Activated CD4-positive, alpha-beta T cell treated with anti-CD3 and anti-CD28 coated beads, Interleukin-10, Interleukin-2, amounts not matched to agents 100 ng/mL and 50 ng/mL, durations not matched to agents 16 hours and 8 hours (primary cell): Measurements from ENCODE around the gene SLAIN2.
A peak's percentile ranks its signal among the peaks of the same experiment; 100 is the strongest.
"Not testable (repeated sequence)": the region's sequence is repeated elsewhere in the genome, so short reads cannot be mapped to it uniquely, and the experiment has no call there.

Experiments used
- DNase-seq: peaks from one replicate; pipeline ENCODE4 v3.0.0-alpha.2; 2020

Gene SLAIN2

DNA sequence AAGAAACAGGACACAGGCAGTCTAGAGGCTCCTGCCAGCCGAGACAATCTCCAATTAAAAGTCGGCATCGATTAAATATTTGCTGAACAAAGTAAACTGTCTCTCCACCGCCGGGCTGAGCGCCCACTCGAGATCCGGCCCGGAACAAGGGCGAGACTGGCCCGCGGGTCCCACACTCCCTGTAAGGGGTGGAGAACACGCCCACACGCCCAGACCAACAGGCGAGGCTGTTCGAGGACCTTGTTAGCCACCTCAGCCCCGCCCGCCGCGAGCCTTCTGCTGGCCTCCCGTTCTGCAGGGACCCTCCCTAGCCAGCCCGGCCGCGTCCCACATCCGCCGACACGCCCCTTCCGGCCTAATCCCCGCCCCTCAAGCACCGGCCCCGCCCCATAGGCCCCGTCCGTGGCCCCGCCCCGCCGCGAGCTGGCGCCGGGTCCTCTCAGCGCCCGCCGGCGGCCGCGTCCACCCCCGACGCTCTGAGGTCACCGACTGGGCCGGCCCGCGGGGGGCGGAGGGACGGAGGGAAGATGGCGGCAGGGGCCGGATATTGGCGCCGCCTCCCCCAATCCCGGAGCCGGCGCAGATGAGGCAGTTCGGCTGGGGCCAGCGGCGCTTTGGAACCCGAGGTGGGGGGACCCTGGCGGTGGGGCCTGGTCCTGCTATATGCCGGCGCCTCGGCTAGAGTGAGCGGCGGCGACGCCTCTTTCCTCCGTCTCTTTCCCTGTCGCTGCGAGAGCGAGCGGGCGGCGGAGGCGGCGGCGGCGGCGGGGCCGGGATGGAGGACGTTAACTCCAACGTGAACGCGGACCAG lies at the start of gene SLAIN2:
SLAIN2 (plus strand) TSS at position 565 of the 811 bp plus-strand sequence; CDS start at position 776, 211 bp downstream.
- peak; percentile 98 for DNase-seq

DNA sequence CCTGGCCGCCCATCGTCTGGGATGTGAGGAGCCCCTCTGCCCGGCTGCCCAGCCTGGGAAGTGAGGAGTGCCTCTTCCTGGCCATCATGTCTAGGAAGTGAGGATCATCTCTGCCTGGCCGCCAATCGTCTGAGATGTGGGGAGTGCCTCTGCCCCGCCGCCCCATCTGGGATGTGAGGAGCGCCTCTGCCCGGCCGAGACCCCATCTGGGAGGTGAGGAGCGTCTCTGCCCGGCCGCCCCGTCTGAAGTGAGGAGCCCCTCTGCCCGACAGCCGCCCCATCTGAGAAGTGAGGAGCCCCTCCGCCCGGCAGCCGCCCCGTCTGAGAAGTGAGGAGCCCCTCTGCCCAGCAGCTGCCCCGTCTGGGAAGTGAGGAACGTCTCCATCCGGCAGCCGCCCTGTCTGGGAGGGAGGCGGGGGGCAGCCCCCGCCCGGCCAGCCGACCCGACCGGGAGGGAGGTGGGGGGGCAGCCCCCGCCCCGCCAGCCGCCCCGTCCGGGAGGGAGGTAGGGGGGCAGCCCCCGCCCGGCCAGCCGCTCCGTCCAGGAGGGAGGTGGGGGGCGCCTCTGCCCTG lies 49.0 kb upstream of the SLAIN2 start:
- not testable (repeated sequence) for DNase-seq

DNA sequence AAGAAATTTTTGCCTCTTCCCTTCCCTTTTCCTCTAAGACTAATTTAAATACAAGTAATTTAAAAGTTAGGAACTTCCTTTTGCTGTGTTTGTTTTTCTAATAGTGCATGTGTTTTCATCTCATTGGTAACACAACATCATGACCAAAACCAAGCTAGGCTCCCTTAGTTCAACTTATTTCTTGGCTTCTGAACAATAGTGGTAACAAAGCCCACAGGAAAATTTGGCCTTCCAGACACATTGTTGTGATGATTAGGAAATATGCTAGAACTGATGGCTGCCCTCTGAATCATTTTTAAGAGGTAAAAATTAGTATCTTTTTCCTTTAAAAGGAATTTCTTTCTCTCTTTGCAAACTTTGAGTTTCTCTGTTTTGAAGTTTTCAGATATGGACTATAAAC lies 46.2 kb upstream of the SLAIN2 start:
- no peak for DNase-seq

DNA sequence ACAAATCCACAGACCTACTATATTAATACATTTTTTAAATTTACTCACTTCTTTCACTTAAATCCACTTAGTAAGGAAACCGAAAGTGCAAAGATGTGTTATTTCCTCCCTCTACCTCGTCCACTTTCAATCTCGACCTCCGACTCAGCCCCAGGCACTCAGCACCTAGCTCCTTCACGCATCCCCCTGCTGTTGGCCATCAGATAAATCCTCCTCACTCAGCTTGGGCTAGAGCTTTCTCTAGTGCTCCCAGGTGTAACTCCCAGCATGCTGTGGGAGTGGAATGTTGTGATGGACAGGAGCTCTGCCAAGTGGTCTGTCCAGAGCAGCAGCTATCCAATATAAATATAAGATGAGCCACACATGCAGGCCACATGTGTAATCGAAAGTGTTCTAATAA lies 45.0 kb upstream of the SLAIN2 start:
- peak; percentile 10 for DNase-seq

DNA sequence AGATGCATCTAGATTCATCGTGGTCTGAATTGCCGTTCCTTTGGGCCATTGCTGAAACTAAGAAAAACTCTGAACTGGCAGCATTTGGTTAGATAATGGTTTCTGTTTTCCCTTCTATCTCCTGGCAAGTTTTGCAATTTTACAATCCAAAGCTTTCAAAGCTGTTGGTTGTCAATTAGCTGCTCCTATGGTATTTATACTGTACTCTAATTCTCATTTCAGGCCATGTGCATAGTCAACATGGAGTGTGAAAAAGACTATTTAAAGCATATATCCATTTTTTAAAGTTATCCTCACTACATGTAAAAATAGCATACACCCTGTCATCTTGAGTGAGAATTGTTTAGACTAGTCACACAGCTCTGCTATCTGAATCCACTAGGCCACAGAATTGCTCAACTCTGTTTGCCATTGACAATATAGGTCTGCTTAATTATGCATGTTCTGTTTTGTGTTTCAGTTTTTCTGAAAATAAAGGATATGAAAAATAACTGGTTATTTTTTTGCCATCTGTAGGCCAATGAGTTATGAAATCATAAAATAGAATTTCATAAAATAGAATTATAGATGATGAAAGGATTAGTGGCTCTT lies 44.0 kb upstream of the SLAIN2 start:
- no peak for DNase-seq

DNA sequence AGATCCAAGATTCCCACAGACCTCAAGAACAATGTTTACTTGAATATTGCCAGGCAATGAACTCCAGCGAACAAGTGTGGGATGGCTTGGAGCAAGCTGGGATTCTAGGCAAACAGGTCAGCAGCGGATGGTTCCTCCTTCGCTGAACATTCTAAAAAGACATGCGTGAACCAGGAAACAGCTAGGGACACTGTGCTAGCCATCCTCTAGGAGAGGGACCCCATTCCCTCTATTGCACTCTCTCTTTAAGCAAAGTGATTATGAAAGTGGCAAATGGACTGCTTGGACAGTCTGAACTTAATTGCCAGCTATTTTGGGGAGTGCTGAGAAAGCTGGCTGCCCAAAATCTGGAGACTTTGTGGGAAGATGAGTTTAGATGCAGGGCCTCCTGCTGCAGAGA lies 41.8 kb upstream of the SLAIN2 start:
- DNase-seq: no peak

DNA sequence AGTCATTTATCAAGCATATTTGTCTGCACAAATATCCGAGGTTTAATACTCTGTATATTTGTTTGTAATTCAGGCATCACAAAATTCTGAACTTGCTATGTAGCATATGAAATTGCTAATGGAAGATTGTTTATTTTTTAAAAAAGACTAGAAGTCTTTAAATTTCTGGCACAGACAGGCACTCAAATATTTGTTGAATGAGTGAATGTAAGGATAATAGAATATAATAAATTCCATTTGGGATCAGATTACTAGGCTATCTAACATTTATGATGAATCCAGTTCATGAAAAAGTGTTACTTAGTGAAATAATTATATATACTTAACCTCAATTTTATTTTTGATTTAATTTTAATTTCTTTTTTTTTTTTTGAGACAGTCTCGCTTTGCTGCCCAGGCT lies 41.3 kb upstream of the SLAIN2 start:
- no peak for DNase-seq

DNA sequence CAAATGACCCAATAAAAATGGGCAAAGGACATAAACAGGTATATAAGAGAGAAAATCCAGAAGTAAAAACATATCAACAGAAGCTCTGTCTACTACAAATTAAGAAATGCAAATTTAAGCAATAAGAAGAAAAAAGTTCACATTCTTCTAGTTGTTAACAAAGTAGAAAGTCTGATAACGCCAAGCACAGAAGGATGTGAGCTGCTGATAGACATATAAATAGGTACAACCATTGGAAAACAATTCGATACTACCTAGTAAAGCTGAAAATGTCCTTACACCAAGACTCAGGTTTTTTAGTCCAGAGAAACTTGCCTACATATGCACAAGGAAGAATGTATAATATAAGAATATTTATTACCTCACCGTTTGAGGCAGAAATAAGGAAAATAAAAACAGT lies 35.8 kb upstream of the SLAIN2 start:
- no peak for DNase-seq

DNA sequence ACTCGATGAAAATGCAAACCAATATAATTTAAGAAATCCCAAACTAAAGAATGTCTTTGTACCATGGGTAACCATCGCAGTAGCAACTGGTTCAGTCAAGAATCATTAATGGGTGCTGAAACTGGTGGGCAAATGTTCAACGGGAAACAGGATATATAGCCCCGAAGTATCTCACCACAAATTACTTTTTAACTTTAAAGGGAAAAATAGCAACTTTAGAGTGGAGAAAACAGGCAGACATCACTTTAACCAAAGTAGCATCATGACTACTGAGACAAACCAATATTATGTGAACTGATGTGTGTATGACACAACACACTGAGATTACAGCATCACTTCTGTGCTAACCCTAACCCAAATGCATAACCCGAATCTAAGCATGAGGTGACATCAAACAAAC lies 33.8 kb upstream of the SLAIN2 start:
- DNase-seq: no peak

DNA sequence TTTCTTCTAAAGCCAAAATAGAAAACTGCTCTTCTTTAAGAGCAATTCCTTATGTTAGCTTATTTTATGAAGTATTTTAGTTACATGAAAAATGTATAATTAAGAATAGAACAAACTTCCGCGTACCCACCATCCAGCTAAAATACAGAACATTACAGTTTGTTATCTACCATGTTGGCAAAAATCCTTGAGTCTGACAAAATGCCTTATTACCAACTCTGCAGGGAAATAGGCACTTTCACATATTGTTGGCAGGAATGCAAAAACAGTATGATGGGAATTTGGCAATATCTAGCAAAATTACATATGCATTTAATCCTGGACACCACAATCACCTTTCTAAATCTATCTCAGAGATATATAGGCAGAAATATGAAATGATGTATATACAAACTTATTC lies 32.4 kb upstream of the SLAIN2 start:
- no peak for DNase-seq

DNA sequence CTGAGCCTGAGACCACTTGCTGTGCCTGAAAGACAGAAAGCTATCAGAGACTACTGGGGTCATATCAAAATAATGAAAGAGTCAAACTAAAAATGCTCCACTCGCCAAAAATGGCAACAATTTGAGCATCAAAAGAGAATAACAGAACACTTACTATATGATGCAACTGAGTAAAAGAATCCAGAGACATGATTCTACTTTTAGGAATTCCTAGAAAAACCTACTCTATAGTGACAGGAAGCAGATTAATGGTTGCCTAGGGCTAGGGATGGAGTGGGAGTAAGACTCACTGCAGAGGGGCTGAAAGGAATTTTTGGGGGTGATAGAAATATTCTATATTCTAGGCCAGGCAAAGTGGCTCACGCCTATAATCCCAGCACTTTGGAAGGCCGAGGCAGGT lies 29.4 kb upstream of the SLAIN2 start:
- DNase-seq: no peak

DNA sequence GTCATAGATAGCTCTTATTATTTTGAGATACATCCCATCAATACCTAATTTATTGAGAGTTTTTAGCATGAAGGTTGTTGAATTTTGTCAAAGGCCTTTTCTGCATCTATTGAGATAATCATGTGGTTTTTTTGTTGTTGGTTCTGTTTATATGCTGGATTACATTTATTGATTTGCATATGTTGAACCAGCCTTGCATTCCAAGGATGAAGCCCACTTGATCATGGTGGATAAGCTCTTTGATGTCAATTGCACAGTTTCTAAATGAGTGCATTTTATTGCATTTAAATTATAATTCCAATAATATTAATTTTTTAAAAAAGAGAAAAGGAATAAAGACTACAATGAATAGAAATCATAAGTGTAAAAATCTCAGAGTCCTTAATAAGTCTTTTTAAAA lies 26.6 kb upstream of the SLAIN2 start:
- not testable (repeated sequence) for DNase-seq

DNA sequence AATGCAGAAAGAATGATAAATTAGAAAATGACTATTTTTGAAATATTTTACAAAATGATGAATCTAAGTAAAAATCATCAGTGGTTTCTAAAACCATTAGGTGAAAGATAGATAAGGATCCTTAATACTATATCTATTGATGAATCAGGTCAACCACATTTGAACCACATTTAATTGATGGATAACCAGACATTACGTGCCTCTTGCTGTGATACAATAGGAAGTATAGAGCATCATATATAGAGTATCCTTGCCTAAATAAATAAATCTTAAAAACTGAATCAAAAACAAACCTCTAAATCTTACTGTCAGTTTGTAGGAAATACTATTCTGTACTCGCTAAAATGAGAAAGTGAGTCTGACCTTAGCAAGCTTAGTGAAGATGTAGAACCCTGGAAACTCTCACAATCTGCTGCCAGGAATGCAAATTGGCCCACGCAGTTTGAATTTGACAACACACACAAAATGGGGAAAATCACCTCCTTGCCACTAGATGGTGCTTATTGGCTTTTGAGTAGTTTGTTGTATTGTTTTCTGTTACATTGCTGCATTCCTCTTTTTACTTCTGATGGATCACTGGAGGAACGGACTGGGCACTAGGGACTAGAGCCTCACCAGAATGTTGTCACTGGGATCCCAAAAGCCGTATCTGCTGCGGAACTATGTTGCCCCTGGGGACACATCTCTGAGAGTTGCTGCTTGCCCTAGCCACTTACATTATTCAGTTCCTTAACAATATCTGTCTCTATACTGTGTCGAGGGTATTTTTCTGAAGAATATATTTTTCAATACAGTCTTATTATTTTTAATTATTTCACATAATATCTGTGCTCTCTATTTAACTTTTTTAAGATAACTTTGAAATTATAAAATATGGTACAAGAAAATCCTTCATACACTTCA lies 25.4 kb upstream of the SLAIN2 start:
- peak; percentile 48 for DNase-seq

DNA sequence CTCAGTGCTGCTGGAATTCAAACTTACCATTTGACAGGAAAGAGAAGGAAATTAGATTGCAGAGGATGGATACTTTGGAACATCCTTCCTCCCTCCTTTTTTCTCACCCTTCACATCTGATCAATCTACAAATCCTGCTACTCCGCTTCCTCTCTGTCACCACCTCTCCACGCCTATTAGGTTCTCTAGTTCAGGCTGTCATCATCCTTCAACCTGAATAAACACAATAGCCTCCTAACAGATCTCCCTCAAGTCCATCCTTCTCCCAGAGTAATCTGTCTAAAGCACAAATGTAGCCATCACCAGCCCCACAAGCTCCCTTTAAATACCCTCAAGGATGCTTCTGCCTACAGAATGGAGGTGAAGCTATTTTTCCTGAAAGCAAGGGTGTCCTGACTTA lies 20.0 kb upstream of the SLAIN2 start:
- DNase-seq: no peak

DNA sequence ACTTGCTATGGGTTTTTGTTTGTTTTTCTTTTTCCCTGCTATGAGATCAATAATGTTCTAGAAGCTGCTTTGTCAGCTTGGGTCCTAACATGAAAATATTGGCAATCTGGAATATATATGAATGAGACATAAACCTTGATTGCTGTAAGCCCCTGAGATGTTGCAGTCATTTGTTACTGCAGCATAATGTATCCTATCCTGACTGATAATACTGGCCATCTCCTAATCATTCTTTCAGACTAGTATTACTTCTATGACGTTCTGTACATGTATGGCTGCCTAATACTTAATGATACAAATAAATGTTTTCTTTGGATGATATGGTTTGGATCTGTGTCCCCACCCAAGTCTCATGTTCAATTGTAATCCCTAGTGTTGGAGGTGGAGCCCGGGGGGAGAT lies 19.3 kb upstream of the SLAIN2 start:
- no peak for DNase-seq

DNA sequence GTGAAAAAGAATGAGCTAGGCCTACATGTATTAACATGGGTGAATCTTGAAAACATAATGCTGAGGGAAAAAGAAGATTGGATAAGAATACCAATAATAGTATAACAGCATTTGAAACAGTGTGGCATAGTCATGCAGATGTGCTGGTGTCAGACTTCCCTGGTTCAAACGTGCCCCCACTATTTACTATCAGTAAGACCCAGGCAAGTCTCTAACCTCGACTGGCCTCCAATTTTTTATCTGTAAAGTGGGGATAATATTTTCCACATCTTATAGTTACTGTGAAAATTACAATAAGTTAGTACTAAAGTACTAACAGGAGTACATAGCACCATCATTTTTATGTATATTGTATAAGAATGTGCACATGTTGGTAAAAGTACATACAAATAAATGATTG lies 17.0 kb upstream of the SLAIN2 start:
- no peak for DNase-seq

DNA sequence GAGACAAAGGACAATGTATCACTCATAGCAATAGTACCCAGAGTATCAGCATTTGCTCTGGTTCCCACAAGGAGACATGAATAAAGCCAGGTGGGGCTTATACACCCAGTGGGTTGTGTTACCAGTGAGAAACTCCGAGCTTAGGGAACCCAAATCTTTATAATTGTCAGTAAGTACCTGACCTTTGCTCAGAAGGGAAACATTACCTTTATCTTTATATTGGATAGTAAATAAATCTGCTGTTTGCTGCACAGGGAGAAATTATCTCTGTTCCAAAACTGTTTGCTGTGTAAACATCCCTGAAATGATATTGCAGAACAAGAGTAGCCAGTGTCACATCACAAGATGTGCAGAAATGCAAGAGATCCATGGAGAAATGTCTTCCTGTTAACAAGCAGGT lies 12.1 kb upstream of the SLAIN2 start:
- DNase-seq: no peak

DNA sequence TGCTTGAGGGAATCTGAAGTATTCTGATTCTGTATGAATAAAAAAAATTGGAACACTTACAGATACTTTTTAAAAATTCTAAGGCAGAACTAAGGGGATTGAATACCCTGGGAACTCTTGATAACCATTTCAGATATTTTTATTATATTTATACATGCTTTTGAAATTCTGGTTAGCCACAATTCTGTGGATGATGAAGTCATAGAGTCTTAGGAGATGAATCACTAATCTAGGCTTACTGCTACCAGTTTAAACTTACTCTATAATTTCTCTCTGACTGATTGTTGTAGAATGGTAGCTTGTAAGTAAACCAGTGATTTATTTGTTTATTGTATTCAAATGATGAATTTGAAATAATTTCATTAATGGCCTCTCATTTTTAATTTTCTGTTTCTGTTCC lies 11.4 kb upstream of the SLAIN2 start:
- peak; percentile 5 for DNase-seq

DNA sequence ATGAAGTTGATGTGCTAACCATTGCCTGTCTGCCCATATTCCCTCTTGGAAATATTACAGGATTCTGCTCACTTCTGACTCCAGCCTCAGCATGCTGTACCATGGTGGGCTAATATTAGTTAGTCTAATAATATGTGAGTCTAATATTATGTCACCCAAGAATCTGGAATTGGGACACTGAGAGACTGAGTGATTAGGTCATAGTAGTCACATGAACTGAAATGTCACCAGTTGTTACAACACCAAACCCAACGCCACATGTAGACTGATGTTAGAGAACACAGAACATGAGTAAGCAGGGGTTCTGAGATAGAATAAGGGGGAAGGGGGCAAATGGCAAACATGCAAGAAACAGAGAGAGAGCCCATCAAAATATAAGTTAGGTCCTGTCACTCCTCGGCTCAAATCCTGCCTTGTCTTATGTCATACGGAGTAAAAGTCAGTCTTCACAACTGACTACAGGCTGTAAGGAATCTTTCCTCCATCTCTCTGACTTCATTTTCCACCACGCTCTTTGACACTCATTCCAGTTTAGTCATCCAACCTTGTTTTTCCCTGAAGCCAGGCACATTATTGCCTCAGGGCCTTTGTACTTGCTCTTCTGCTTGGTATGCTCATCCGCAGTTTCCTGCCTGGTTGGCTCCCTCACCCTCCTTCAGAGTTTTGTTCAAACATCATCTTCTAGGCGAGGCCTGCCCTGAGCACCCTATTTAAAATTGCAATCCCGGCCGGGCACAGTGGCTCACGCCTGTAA lies 9.6 kb upstream of the SLAIN2 start:
- DNase-seq: no peak

DNA sequence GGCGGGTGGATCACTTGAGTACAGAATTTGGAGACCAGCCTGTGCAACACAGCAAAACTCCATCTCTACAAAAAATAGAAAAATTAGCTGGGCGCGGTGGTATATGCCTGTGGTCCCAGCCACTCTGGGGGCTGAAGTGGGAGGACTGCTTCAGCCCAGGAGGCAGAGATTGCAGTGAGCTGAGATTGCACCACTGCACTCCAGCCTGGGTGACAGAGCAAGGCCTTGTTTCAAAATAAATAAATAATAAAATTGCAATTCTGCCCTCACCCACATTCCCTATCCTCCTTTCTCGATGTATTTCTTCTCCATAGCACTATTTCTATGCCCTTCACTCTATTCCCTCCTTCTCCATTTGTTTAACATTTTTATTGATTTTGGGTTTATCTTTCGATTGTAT lies 8.7 kb upstream of the SLAIN2 start:
- DNase-seq: no peak

DNA sequence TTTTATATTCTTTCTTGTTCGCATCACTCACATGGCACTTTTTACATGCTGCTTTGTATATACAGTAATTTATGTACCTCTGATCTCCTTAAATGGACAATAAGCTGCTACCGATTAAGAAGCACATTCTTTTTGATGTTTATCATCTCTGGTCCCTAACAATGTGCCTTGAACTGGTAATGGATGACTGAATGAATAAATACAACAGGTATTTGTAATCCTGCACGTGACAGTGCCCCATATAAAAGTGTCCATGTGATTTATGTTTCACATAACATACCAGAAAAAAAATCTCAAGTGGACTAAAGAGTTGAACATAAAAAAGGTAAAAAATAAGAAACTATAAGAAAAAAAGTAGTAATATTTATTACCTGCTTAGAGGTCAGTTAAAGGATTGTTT lies 7.7 kb upstream of the SLAIN2 start:
- no peak for DNase-seq

DNA sequence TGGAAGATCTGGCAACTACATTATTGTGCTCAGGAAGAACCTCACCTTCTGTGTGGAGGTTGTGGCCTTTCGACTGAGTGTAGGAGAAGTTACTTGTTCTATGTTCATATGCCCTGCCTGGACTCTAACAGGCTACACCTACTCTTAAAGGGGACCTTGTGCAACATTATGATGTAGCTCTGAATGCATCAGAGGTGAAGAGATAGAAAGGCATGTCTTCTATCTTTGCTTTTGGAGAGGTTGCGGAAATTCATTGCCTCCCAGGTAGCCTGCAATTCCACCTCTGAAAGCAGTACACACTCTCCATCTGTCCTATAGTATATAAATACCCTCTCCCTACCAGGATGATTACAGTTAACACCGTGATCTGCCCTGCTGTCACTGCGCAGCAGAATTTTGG lies 7.1 kb upstream of the SLAIN2 start:
- DNase-seq: no peak
